Thyroid gland (tissue), 4 donors: Measurements from ENCODE around the gene SCARB1. TPM values are rescaled to one million over a fixed set of nuclear protein-coding genes. Genes with fewer than 3 reads are reported as not detected.
A peak's percentile ranks its signal among the peaks of the same experiment; 100 is the strongest.

Experiments
- DNase-seq, 2 donors: peaks; one replicate each; pipeline ENCODE4 v3.0.0-alpha.2; 2019
- H3K27ac ChIP-seq, 3 donors: fragments of 200-600 bp; sonication (generic); 1 replicate in 2 of 3; 2 replicates in 1 of 3; pipeline ENCODE4 v1.5.1; 2016 to 2019; ENCODE audit warnings: mild to moderate bottlenecking in 1 of 3, moderate library complexity in 1 of 3
- H3K27me3 ChIP-seq: fragments of 200-600 bp; sonication (generic); one replicate; pipeline ENCODE4 v1.5.1; 2019
- H3K36me3 ChIP-seq, 2 donors: fragments of 200-600 bp; sonication (generic); one replicate each; pipeline ENCODE4 v1.5.1; 2016 to 2019
- H3K4me1 ChIP-seq, 2 donors: fragments of 200-600 bp; sonication (generic); one replicate each; pipeline ENCODE4 v1.5.1; 2017 to 2019
- H3K4me3 ChIP-seq, 3 donors: fragments of 200-600 bp; sonication (generic); replicated peaks in 1 of 3; 1 replicate in 2 of 3; 2 replicates in 1 of 3; pipeline ENCODE4 v1.5.1; 2016; ENCODE audit warnings: mild to moderate bottlenecking in 1 of 3
- H3K9me3 ChIP-seq: fragments of 200-600 bp; sonication (generic); one replicate; pipeline ENCODE4 v1.5.1; 2017
- CTCF ChIP-seq, 6 experiments: fragments of 200-600 bp in 3 of 6; fragments of 450-650 bp in 3 of 6; sonication (generic) in 3 of 6; IDR thresholded peaks; one replicate each; pipeline ENCODE4 v1.5.1; 2016 to 2019; ENCODE audit warnings: antibody characterized with exemption in 6 of 6, mild to moderate bottlenecking in 2 of 6, inconsistent platforms in 1 of 6, moderate library complexity in 1 of 6
- POLR2A ChIP-seq, 2 donors: fragments of 450-650 bp; IDR thresholded peaks; one replicate each; pipeline ENCODE4 v1.6.1; 2017; ENCODE audit warnings: antibody characterized with exemption in 2 of 2, mild to moderate bottlenecking in 2 of 2, moderate library complexity in 1 of 2
- WGBS, 2 donors: methylation state at CpG; one replicate each; pipeline ENCODE4 v1.1.5; 2017; 5-methylcytosine and 5-hydroxymethylcytosine counted together
- intact Hi-C: fragments of 100-400 bp; cut with DNase I; formaldehyde crosslinking; loops from one replicate; pipeline ENCODE4 v1.15.1; 2023
- total RNA-seq, 4 donors: library from RNA; depleted of rRNA; stranded (reverse); fragments of >200 nt; gene quantifications; one replicate each; pipeline ENCODE4 v1.2.3, GENCODE V29; 2016

The SCARB1 gene
- total RNA-seq, 4 donors from 2014 or later = 10.9 to 16.0 (median 15.4) TPM

GRCh38 chr12:124733086-124733485 lies 130.6 kb downstream of the SCARB1 start:
- intact Hi-C loops = no loop called here
- TF ChIP-seq CTCF (IDR thresholded peaks at IDR 0.05) = no peak
- no peak for TF ChIP-seq POLR2A (IDR thresholded peaks at IDR 0.05)
- H3K4me3 ChIP-seq = no peak overlapping the region
- 88 to 94% methylated on average over 6 of the region's 6 CpGs for WGBS, 2 donors
- H3K36me3 ChIP-seq = no peaks in the 10 kb centered on the region
- H3K27me3 ChIP-seq = no peaks in the 10 kb centered on the region
- no peak overlapping the region for H3K27ac ChIP-seq
- DNase-seq = no peak
- peaks cover 7 to 17% of the 10 kb centered on the region in 2 donors for H3K4me1 ChIP-seq
- no peaks in the 10 kb centered on the region for H3K9me3 ChIP-seq

GRCh38 chr12:124732275-124733075 lies 131.2 kb downstream of the SCARB1 start:
- 74 to 87% methylated on average over 16 to 17 of the region's 17 CpGs for whole genome bisulfite sequencing, 2 donors
- H3K9me3 ChIP-seq = no peaks in the 10 kb centered on the region
- no peak overlapping the region for H3K27ac ChIP-seq
- H3K4me1 ChIP-seq = peaks cover 7 to 17% of the 10 kb centered on the region in 2 donors
- TF ChIP-seq CTCF (IDR thresholded peaks at IDR 0.05) = no peak
- no peak for TF ChIP-seq POLR2A (IDR thresholded peaks at IDR 0.05)
- no peaks in the 10 kb centered on the region for H3K27me3 ChIP-seq
- no peak for DNase-seq
- no peak overlapping the region for H3K4me3 ChIP-seq
- intact Hi-C loops = no loop called here
- H3K36me3 ChIP-seq = no peaks in the 10 kb centered on the region

GRCh38 chr12:124731869-124732268 lies 131.8 kb downstream of the SCARB1 start:
- Histone ChIP-seq H3K9me3 (no peaks in the 10 kb centered on the region), H3K4me3 (no peak overlapping the region), H3K36me3 (no peaks in the 10 kb centered on the region), H3K27ac (no peak overlapping the region), H3K4me1 (peaks cover 7 to 17% of the 10 kb centered on the region in 2 donors), H3K27me3 (no peaks in the 10 kb centered on the region)
- no peak for TF ChIP-seq POLR2A (IDR thresholded peaks at IDR 0.05)
- TF ChIP-seq CTCF (IDR thresholded peaks at IDR 0.05) = no peak
- intact Hi-C loops = no loop called here
- DNase-seq = no peak
- 93 to 98% methylated on average over 2 of the region's 2 CpGs for WGBS, 2 donors

- WGBS, 2 donors = 33 to 49% methylated on average over 3 of the region's 3 CpGs
- intact Hi-C loops = no loop called here
- Histone ChIP-seq H3K9me3 (no peaks in the 10 kb centered on the region), H3K27ac (peak overlapping the region; percentile 48 to 74 (median 51)), H3K36me3 (no peaks in the 10 kb centered on the region), H3K27me3 (no peaks in the 10 kb centered on the region), H3K4me3 (no peak overlapping the region), H3K4me1 (peaks cover 12 to 23% of the 10 kb centered on the region in 2 donors)
- TF ChIP-seq POLR2A (IDR thresholded peaks at IDR 0.05) (no peak), CTCF (IDR thresholded peaks at IDR 0.05) (no peak)
- DNase-seq = peak; percentile 91 to 94
Measured at GRCh38 chr12:124730455-124730932, 133.2 kb downstream of the SCARB1 start.

GRCh38 chr12:124727922-124728321 lies 135.7 kb downstream of the SCARB1 start:
- Histone ChIP-seq H3K4me1 (peaks cover 12 to 23% of the 10 kb centered on the region in 2 donors), H3K27ac (peak overlapping the region in 1 of 3 donors; percentile 30), H3K27me3 (no peaks in the 10 kb centered on the region), H3K9me3 (no peaks in the 10 kb centered on the region), H3K36me3 (no peaks in the 10 kb centered on the region), H3K4me3 (no peak overlapping the region)
- WGBS, 2 donors = 80 to 81% methylated on average over 10 of the region's 10 CpGs
- DNase-seq = no peak
- intact Hi-C loops = no loop called here
- TF ChIP-seq POLR2A (IDR thresholded peaks at IDR 0.05) (no peak), CTCF (IDR thresholded peaks at IDR 0.05) (no peak)
